Tibial nerve (tissue), 4 donors: ENCODE data around the gene MAJIN.

Source experiments
- CTCF ChIP-seq, 5 experiments: fragments of 200-600 bp in 3 of 5; fragments of 450-650 bp in 2 of 5; sonication (generic) in 3 of 5; IDR thresholded peaks; one replicate each; pipeline ENCODE4 v1.5.1; 2016 to 2019; ENCODE audit warnings: antibody characterized with exemption in 5 of 5, mild to moderate bottlenecking in 3 of 5, moderate library complexity in 2 of 5
- EP300 ChIP-seq, 2 donors: sonication (generic); formaldehyde crosslinking; IDR thresholded peaks; one replicate each; pipeline ENCODE4 v1.6.1; 2017; ENCODE audit warnings: antibody characterized with exemption in 2 of 2, mild to moderate bottlenecking in 1 of 2
- POLR2A ChIP-seq, 2 donors: fragments of 450-650 bp; IDR thresholded peaks; one replicate each; pipeline ENCODE4 v1.6.1; 2017; ENCODE audit warnings: antibody characterized with exemption in 2 of 2, mild to moderate bottlenecking in 2 of 2, moderate library complexity in 2 of 2

GRCh38 chr11:65016705-65017104, 44.8 kb upstream of the MAJIN start:
- TF ChIP-seq CTCF (IDR thresholded peaks at IDR 0.05) (no peak), EP300 (IDR thresholded peaks at IDR 0.05) (no peak), POLR2A (IDR thresholded peaks at IDR 0.05) (no peak)
